ENCODE measurements around the gene ZBTB33. TPM values are rescaled to one million over a fixed set of nuclear protein-coding genes. Genes with fewer than 3 reads are reported as not detected.

The ZBTB33 gene
- total and polyA plus RNA-seq, 8 donors = 15.2 to 23.5 (median 21.1) TPM

DNA sequence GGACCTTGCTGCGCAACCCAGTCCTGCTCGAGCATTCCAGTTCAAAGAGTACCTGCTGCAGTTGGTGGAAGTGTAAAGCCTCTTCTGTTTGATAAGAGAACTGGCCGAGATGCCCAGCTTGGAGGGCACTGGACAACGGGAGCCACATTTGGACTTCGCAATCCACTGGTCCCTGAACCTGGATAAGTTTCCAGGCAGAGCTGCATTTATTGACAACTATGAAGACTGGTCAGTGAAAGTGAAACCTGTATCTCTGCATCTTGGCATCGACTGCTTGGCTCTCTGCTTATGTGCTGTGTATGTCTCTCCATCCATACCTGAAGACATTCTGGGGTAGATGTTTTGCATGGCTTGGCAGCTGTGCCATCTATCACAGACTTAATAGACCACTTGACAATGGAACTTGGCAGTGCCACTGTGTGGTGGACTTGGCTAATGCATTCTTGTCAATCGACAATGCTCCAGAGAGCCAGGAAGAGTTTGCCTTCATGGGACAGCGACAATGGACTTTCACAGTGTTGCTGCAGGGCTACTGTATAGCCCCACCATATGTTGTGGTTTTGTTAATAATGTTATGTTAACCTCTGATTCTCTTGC is 43.5 kb upstream of the ZBTB33 start:
- H3K4me3 ChIP-seq = no peak overlapping the region
- no peak overlapping the region for H3K27ac ChIP-seq
- no peaks in the 10 kb centered on the region for H3K27me3 ChIP-seq
- no peaks in the 10 kb centered on the region for H3K9me3 ChIP-seq
- no peaks in the 10 kb centered on the region for H3K36me3 ChIP-seq
- DNase-seq (no peak), ATAC-seq (no peak)
- no peaks in the 10 kb centered on the region for H3K4me1 ChIP-seq
- intact Hi-C loops (cut with DNase I) = no loop called here
- TF ChIP-seq, protein P1, sequence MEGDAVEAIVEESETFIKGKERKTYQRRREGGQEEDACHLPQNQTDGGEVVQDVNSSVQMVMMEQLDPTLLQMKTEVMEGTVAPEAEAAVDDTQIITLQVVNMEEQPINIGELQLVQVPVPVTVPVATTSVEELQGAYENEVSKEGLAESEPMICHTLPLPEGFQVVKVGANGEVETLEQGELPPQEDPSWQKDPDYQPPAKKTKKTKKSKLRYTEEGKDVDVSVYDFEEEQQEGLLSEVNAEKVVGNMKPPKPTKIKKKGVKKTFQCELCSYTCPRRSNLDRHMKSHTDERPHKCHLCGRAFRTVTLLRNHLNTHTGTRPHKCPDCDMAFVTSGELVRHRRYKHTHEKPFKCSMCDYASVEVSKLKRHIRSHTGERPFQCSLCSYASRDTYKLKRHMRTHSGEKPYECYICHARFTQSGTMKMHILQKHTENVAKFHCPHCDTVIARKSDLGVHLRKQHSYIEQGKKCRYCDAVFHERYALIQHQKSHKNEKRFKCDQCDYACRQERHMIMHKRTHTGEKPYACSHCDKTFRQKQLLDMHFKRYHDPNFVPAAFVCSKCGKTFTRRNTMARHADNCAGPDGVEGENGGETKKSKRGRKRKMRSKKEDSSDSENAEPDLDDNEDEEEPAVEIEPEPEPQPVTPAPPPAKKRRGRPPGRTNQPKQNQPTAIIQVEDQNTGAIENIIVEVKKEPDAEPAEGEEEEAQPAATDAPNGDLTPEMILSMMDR (IDR thresholded peaks at IDR 0.05) = no peak

GRCh38 chrX:120213438-120214265 is 37.0 kb upstream of the ZBTB33 start:
- no peaks in the 10 kb centered on the region for H3K9me3 ChIP-seq
- intact Hi-C loops (cut with DNase I) = no loop called here
- no peak overlapping the region for H3K27ac ChIP-seq
- no peak overlapping the region for H3K4me3 ChIP-seq
- no peaks in the 10 kb centered on the region for H3K36me3 ChIP-seq
- peaks cover 0 to 8% of the 10 kb centered on the region in 2 donors for H3K27me3 ChIP-seq
- ATAC-seq (peak; percentile 83), DNase-seq (peak in 2 of 4 donors; percentile 32 to 59)
- TF ChIP-seq, protein P1 (IDR thresholded peaks at IDR 0.05) = peak; percentile 71 to 72
- H3K4me1 ChIP-seq = no peaks in the 10 kb centered on the region

GRCh38 chrX:120223374-120223773 is 27.2 kb upstream of the ZBTB33 start:
- no peaks in the 10 kb centered on the region for H3K9me3 ChIP-seq
- no peak overlapping the region for H3K27ac ChIP-seq
- H3K27me3 ChIP-seq = no peaks in the 10 kb centered on the region
- TF ChIP-seq, protein P1 (IDR thresholded peaks at IDR 0.05) = no peak
- intact Hi-C loops (cut with DNase I) = no loop called here
- DNase-seq (no peak), ATAC-seq (no peak)
- H3K4me3 ChIP-seq = no peak overlapping the region
- H3K4me1 ChIP-seq = no peaks in the 10 kb centered on the region
- H3K36me3 ChIP-seq = peaks cover 0 to 3% of the 10 kb centered on the region in 2 donors

- no peak for ATAC-seq
- intact Hi-C loops (cut with DNase I) = no loop called here
- DNase-seq = no peak
- Histone ChIP-seq H3K4me3 (no peak overlapping the region), H3K27me3 (no peaks in the 10 kb centered on the region), H3K27ac (no peak overlapping the region), H3K4me1 (no peaks in the 10 kb centered on the region), H3K9me3 (no peaks in the 10 kb centered on the region), H3K36me3 (peaks cover 0 to 3% of the 10 kb centered on the region in 2 donors)
- TF ChIP-seq, protein P1 (IDR thresholded peaks at IDR 0.05) = no peak
These were observed 26.2 kb upstream of the ZBTB33 start for GRCh38 chrX:120224388-120224787.

DNA sequence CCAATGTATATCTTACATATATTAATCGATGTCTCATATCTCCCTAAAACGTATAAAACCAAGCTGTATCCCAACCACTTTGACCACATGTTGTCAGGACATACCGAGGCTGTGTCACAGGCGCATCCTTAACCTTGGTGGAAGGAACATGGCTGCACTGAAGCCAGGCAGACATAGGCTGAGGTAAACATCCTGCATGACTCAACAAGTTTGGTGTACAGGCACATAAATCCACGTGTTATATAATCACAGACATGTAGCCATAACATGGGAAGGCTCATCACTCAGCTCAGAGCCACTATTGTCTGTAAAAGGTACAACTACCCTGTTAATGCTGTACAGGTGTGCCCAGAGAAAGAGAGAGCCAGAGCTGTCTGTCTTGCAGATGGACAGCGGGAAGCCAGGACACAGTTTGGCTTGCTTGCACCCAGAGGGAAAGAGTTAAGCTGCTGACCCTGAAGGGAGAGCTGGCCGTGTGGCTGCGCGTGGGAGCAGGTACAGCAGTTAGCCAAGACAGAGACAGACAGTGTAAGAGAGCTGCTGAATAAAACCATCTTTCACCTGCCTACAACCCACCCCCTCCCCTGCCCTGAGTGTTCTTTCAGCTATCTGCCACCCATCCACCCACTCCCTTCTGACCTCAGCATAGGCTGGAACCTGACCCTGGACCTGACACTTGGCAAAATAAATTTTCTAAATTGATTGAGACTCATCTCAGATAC is 22.3 kb upstream of the ZBTB33 start:
- Histone ChIP-seq H3K36me3 (peaks cover 0 to 3% of the 10 kb centered on the region in 2 donors), H3K27ac (no peak overlapping the region), H3K4me3 (no peak overlapping the region), H3K4me1 (no peaks in the 10 kb centered on the region), H3K27me3 (no peaks in the 10 kb centered on the region), H3K9me3 (no peaks in the 10 kb centered on the region)
- ATAC-seq (no peak), DNase-seq (no peak)
- intact Hi-C loops (cut with DNase I) = no loop called here
- TF ChIP-seq, protein P1 (IDR thresholded peaks at IDR 0.05) = no peak

Measured in left lung (tissue), 10 donors.